HG02943 (cell line): Measurements from ENCODE around the gene LRRFIP2.
"Not testable (repeated sequence)": the region's sequence is repeated elsewhere in the genome, so short reads cannot be mapped to it uniquely, and the experiment has no call there.

Experiments used
- ATAC-seq: cut with Tn5 transposase; IDR thresholded peaks from one replicate; pipeline ENCODE4 v1.9.1; 2021; ENCODE audit warnings: mild to moderate bottlenecking, low read depth, moderate library complexity; ENCODE audit not compliant: unreplicated experiment

The LRRFIP2 gene

DNA sequence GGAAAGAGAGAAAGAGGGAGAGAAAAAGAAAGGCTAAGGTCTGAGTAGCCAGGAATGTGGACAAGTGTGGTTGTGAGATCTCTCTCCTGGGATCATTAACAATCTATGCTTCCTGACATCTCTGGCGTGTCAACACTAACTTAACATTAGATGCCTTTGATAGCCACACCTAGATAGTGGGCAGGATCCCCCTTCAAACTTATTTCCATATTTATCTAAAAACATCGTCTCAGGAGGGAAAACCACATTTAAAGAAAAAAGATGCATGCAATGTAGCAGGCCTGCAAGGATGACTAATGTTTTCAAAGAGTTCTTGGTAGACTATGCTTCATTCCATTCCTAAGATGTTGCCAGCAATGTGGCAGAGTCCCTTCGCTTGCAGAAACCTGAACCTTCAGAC lies 100.2 kb downstream of the LRRFIP2 start:
- no peak for ATAC-seq

DNA sequence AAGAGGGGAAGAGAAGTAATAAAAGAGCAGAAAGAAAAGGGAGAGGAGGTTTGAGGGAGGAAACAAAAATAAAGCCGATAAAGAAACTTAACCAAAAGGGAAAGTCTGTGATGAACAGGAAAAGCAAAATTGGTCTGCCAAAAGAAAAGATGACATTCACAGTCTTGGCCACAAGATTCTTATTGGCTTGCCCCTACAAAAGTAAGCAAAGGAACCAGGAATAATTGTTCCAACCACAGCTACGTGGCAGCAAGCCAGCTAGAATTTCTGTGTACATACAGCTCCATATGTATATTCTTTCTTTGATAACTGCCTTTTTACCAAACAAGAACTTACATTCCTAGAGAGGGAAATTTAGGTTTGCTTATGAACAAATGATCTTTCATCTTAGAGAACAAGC lies 101.5 kb downstream of the LRRFIP2 start:
- no peak for ATAC-seq

DNA sequence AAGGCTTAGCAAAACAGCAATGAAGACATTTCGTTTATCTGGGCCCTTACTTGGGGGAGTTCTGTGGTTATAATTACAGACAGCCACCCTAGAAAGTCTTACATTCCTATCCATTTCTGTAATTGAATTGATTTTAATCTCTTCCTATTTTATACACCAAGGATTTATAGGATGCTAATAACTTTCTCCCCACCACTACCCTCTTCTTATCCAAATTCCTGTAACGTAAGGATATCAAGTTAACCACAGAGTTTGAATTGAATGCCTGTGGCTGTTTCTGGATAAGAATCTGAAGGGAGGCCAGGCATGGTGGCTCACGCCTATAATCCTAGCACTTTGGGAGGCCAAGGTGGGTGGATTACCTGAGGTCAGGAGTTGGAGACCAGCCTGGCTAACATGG lies 102.5 kb downstream of the LRRFIP2 start:
- no peak for ATAC-seq

GRCh38 chr3:37068031-37068430 lies 106.4 kb downstream of the LRRFIP2 start:
- ATAC-seq, result no peak

DNA sequence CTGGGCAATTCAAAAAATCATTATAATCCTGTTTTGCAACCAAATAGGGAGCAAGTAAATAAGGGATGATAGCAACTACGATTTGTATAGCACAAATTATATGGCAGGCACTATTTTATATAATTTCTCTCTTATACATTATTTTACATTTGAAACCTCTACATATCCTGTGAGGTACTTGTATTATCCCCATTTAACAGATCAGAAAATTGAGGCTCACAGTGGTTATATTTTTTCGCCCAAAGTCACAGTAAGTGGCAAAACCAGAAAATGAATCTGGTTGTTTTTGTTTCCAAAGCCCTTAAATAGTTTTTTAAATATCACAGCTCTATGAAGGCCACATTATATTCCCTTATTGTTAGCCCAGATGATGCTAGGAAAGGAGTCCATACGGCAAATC lies 106.8 kb downstream of the LRRFIP2 start:
- no peak for ATAC-seq

GRCh38 chr3:37064747-37065146 lies 109.6 kb downstream of the LRRFIP2 start:
- ATAC-seq, result no peak

DNA sequence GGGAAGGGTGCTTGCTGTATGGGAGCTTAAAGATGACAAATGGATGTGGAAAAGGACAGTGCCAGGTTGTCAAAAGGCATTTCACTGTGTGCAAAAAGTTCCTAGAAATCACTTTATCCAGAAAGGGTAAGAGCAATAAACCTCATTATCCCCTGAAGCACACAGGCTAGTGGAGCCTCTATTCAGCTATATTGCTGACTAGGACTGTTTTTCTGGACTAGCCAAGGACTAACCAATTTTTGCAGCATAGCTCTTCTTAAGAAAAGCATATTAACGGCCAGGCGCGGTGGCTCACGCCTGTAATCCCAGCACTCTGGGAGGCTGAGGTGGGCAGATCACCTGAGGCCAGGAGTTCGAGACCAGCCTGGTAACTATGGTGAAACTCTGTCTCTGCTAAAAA lies 116.3 kb downstream of the LRRFIP2 start:
- no peak for ATAC-seq

- no peak for ATAC-seq
Measured at GRCh38 chr3:37056826-37057225, 117.6 kb downstream of the LRRFIP2 start.

- ATAC-seq, result not testable (repeated sequence)
Measured at GRCh38 chr3:37055077-37055476, 119.3 kb downstream of the LRRFIP2 start.

GRCh38 chr3:37054370-37054769 lies 120.0 kb downstream of the LRRFIP2 start:
- no peak for ATAC-seq

GRCh38 chr3:37053753-37054152 lies 120.6 kb downstream of the LRRFIP2 start:
- no peak for ATAC-seq

DNA sequence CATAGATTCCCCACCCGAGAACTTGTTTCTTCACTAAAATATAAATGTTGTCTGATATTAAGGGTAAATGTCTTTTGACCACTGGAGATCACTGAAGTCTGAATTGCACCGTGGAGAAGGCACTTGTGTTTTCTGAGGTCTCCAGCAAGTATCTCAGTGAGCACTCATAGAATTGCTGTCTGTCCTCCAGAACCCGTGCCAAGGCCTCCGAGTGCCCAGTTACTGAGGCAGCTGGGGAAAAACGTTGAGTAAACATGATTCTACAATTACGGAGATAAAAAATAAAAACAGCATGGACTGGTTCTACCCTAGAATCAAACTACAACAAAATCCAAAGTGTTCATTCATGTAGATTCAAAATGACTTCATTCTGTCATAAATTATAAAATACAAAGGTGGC lies 121.0 kb downstream of the LRRFIP2 start:
- ATAC-seq, result no peak

DNA sequence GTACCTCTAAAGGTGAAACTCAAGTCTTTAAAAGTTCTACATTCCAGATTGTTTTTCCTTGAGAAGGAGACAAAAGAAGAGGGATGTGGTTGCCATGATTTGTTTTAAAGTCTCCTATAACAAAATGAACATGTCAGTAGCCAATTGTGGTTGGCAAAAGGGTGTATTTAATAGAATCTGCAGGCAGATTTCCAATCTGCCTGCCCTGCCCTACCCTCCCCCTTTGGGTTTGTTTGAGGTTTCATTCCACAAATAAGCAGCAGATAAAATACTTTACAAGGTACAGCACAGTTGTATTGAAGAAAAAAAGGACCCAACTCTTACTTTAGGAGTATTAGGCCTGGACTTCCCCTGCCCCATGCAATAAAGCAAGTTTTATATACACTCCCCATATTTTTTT lies 121.5 kb downstream of the LRRFIP2 start:
- no peak for ATAC-seq

- no peak for ATAC-seq
Measured at GRCh38 chr3:37050282-37050681, 124.1 kb downstream of the LRRFIP2 start.

DNA sequence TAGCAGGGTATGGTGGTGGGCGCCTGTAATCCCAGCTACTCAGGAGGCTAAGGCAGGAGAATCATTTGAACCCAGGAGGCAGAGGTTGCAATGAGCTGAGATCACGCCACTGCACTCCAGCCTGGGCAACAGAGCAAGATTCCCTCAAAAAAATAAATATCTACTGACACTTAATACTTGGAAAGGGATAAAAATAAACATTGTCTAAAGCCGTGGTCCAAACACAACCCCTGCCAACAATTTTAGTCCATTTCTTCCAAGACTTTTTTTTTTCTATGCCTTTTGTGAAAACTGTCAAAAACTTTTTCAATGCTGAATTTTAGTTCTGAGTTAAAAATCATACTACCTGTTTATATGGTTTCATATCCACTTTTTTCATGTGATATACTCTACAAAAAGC lies 131.7 kb downstream of the LRRFIP2 start:
- ATAC-seq, result not testable (repeated sequence)

- no peak for ATAC-seq
Measured at GRCh38 chr3:37041546-37042195, 132.7 kb downstream of the LRRFIP2 start.

GRCh38 chr3:37040231-37040630 lies 134.2 kb downstream of the LRRFIP2 start:
- ATAC-seq, result no peak

- ATAC-seq, result no peak
Measured at GRCh38 chr3:37039161-37039846, 135.1 kb downstream of the LRRFIP2 start.

GRCh38 chr3:37037352-37037751 lies 137.0 kb downstream of the LRRFIP2 start:
- no peak for ATAC-seq

- ATAC-seq, result no peak
Measured at GRCh38 chr3:37032961-37033360, 141.4 kb downstream of the LRRFIP2 start.

DNA sequence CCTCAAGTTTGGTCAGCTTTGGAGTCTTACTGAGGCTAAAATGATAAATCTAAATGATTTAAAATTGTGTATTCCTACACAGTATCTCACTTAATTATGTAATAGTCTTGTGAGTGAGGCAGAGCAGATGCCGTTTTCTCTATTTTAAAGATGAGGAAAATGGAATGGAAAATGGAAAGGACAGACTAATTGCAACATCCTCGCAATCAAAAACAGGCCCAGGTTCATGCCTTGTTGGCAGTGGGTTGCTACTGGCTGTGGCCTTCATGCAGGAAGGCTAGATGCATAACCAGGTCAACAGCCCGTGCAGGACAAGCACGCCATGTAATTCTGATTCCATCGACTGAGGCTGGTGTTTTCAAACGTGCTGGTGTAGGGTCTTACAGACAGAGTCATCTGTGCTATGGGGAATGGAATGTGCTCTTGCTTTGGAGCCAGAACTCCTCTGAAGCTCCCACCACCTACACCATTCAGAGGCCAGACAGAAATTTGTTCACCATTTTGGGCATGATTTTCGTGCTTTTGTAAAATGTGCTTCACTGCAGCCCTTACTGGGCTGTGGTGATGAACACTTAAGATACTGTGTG lies 143.2 kb downstream of the LRRFIP2 start:
- ATAC-seq, result no peak

DNA sequence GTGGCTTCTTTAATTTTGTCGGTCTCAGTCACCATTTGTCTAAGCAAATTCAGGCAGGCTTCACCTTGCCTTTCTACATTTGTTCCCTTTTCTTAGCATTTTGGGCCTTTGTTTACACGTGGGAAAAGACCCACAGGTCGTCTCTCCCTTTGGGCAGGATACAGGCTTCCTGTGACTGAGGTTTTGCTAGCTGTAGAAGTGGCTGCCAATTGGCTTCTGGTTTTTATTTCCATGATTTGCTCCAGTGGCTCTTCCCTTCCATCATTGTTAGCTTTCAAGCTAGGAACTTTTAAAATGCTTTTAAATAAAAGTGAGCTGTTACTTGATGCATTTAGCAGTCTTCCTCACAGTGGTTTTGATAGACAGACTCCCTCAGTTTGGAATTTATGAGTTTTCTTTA lies 143.8 kb downstream of the LRRFIP2 start:
- ATAC-seq, result no peak
